ENCODE data around the gene XYLT2.
A peak's percentile ranks its signal among the peaks of the same experiment; 100 is the strongest.
"Not testable (repeated sequence)": the region's sequence is repeated elsewhere in the genome, so short reads cannot be mapped to it uniquely, and the experiment has no call there.

XYLT2 gene

GRCh38 chr17:50389534-50389933 lies 43.6 kb downstream of the XYLT2 start:
- no peak for DNase-seq (ENCODE audit: low spot score)

- no peak for DNase-seq (ENCODE audit: low spot score)
Measured at GRCh38 chr17:50392621-50393020, 46.7 kb downstream of the XYLT2 start.

GRCh38 chr17:50393700-50394099 lies 47.8 kb downstream of the XYLT2 start:
- DNase-seq (ENCODE audit: low spot score), result no peak

GRCh38 chr17:50394711-50395110 lies 48.8 kb downstream of the XYLT2 start:
- DNase-seq (ENCODE audit: low spot score), result no peak

- peak; percentile 71 for DNase-seq (ENCODE audit: low spot score)
Measured at GRCh38 chr17:50396261-50397110, 50.6 kb downstream of the XYLT2 start.

GRCh38 chr17:50397111-50397918 lies 51.4 kb downstream of the XYLT2 start, which contains the start of gene LRRC59:
Gene LRRC59, minus strand, starts transcription at chr17:50397523. Its CDS starts 206 bp downstream, at chr17:50397317.
- DNase-seq (ENCODE audit: low spot score), result peak; percentile 85

GRCh38 chr17:50397919-50398285 lies 52.0 kb downstream of the XYLT2 start:
- DNase-seq (ENCODE audit: low spot score), result no peak

GRCh38 chr17:50398672-50399071 lies 52.7 kb downstream of the XYLT2 start:
- not testable (repeated sequence) for DNase-seq (ENCODE audit: low spot score)

GRCh38 chr17:50399591-50399990 lies 53.7 kb downstream of the XYLT2 start:
- not testable (repeated sequence) for DNase-seq (ENCODE audit: low spot score)

GRCh38 chr17:50405351-50405750 lies 59.4 kb downstream of the XYLT2 start:
- not testable (repeated sequence) for DNase-seq (ENCODE audit: low spot score)

GRCh38 chr17:50406578-50406977 lies 60.7 kb downstream of the XYLT2 start:
- DNase-seq (ENCODE audit: low spot score), result no peak

GRCh38 chr17:50407921-50408320 lies 62.0 kb downstream of the XYLT2 start:
- no peak for DNase-seq (ENCODE audit: low spot score)

All from LoVo (cell line).